CD4-positive, alpha-beta T cell treated with Interferon alpha-2 for 1 hour (primary cell): ENCODE measurements around the gene MGAT2.
"Not testable (repeated sequence)": the region's sequence is repeated elsewhere in the genome, so short reads cannot be mapped to it uniquely, and the experiment has no call there.

Source experiments
- DNase-seq, 2 donors: peaks; one replicate each; pipeline ENCODE4 v3.0.0-alpha.2; 2020 to 2022

MGAT2 gene

DNA sequence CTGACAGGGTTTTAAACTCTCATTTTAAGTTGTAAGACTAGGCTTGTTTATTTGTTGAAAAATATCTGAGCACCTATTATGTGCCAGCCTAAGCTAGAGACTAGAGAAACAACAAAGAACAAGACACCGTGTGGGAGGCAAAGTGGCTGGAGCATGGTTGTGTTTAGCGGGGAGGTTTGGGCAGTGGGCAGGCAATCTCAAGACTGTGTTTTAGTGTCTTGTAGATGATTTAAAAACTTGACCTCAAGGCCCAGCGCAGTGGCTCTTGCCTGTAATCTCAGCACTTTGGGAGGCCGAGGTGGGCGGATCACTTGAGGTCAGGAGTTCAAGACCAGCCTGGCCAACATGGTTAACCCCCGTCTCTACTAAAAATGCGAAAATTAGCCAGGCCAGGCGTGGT is 7.9 kb upstream of the MGAT2 start:
- no peak for DNase-seq

DNA sequence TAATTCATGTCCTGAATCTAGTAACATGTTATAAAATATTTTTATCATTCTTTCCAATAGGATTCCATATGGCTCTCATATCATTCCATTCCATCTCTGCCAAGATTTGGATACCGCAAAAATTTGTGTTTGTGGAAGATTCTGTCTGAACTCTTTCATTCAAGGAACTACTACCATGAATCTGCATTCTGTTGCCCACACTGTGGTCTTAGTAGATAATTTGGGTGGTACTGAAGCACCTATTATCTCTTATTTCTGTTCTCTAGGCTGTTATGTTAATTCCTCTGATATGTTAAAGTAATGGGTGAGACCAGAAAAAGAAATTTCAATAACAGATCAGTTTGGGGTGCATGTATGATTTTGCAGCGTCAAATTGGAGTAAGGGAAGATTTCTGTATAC is 6.4 kb upstream of the MGAT2 start:
- no peak for DNase-seq

DNA sequence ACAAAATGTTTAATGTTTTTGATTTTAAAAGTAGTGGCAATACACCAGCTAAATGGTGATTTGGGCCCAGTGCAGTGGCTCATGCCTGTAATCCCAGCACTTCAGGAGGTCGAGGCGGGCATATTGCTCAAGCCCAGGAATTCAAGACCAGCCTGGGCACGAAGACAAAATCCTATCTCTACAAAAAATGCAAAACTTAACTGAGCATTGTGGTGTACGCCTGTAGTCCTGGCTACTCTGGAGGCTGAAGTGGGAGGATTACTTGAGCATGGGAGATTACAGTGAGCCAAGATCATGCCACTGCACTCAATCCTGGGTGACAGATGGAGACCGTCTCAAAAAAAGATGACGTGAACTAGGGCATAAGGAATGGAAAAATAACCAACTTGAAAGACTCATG is 4.8 kb upstream of the MGAT2 start:
- DNase-seq: no peak

DNA sequence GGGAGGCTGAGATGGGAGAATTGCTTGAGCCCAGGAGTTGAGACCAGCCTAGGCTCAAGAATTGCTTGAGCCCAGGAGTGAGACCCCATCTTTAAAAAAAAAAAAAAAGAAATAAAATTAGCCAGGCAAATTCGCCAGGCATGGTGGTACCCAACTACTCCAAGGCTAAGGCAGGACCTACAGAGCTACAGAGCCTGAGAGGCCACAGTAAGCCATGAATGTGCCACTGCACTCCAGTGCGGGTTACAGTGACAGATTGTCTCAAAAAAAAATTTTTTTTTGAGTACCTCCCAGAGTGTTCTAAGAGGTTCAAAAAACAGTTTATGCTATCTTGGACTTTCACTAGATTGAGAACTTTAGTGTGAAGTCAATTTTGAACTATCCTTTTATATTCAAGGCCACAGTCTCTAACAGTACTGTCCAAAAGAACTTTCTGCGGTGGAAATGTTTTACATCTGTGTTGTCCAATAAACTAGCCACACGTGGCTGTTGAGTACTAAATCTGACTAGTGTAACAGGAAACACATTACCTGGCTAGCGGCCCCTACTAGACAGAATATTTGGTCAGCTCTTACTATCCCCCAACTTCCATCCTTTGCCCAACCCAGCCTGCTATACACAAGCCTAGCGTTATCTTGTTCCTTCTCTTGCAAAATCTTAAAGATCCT is 2.6 kb upstream of the MGAT2 start:
- no peak for DNase-seq

DNA sequence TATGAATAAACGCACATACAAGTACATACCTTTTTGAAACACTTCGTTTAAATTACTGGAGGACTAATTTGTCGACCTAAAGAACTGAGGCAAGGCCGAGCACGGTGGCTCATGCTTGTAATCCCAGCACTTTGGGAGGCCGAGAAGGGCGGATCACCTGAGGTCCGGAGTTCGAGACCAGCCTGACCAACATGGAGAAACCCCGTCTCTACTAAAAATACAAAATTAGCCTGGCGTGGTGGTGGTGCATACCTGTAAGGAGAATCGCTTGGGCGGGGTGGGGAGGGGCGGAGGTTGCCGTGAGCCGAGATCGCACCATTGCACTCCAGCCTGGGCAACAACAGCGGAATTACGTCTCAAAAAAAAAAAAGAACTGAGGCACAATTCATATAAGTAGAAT is 1.3 kb upstream of the MGAT2 start:
- not testable (repeated sequence) for DNase-seq

DNA sequence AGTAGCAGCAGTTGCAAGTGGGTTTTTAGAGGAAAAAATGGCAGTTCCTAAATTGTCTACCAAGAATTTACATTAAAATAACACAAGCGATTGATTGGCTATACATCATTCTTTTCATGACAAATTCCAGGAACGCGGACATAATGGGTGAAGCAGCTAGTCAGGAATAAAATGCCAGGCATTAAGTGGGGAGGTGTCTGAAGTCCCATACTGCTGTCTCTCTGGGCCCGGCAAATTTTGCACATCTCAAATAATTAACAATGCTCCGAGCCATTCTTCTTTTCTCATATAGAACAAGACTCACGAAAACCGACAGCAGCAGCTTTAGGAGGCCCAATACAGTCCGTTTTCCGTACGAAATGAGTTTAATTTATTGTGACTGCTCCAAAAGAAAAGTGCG is 869 bp upstream of the MGAT2 start:
- DNase-seq: no peak

DNA sequence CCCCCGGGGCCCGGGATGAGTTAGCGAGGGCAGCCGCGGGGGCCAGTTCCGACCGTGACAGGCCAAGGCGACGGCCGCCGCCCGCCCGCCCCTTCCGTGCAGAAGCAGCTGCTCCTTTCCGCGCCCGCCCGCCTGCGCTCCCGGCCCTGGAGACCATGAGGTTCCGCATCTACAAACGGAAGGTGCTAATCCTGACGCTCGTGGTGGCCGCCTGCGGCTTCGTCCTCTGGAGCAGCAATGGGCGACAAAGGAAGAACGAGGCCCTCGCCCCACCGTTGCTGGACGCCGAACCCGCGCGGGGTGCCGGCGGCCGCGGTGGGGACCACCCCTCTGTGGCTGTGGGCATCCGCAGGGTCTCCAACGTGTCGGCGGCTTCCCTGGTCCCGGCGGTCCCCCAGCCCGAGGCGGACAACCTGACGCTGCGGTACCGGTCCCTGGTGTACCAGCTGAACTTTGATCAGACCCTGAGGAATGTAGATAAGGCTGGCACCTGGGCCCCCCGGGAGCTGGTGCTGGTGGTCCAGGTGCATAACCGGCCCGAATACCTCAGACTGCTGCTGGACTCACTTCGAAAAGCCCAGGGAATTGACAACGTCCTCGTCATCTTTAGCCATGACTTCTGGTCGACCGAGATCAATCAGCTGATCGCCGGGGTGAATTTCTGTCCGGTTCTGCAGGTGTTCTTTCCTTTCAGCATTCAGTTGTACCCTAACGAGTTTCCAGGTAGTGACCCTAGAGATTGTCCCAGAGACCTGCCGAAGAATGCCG is 699 bp downstream of the MGAT2 start:
- DNase-seq: peak; percentile 68 to 70

DNA sequence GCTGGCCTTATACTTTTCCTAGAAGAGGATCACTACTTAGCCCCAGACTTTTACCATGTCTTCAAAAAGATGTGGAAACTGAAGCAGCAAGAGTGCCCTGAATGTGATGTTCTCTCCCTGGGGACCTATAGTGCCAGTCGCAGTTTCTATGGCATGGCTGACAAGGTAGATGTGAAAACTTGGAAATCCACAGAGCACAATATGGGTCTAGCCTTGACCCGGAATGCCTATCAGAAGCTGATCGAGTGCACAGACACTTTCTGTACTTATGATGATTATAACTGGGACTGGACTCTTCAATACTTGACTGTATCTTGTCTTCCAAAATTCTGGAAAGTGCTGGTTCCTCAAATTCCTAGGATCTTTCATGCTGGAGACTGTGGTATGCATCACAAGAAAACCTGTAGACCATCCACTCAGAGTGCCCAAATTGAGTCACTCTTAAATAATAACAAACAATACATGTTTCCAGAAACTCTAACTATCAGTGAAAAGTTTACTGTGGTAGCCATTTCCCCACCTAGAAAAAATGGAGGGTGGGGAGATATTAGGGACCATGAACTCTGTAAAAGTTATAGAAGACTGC is 1.5 kb downstream of the MGAT2 start:
- no peak for DNase-seq

DNA sequence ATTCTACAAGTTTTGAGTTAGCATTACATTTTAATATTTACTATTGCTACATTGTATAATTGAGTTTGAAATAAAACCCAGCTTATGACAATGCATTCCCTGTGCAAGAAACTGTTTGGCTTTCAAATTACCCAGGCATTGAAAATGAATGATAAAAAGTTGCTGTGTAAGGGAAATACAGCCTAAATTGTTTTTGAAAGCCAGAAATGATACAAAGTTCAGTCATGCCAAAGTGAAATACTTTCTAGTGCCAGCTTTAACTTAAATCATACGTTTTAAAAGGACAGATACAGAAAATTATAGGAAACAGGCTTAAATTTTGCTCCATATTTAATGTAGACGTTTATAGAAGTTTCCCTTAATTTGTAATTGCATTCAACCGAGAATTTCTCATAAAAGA is 2.8 kb downstream of the MGAT2 start:
- DNase-seq: no peak

DNA sequence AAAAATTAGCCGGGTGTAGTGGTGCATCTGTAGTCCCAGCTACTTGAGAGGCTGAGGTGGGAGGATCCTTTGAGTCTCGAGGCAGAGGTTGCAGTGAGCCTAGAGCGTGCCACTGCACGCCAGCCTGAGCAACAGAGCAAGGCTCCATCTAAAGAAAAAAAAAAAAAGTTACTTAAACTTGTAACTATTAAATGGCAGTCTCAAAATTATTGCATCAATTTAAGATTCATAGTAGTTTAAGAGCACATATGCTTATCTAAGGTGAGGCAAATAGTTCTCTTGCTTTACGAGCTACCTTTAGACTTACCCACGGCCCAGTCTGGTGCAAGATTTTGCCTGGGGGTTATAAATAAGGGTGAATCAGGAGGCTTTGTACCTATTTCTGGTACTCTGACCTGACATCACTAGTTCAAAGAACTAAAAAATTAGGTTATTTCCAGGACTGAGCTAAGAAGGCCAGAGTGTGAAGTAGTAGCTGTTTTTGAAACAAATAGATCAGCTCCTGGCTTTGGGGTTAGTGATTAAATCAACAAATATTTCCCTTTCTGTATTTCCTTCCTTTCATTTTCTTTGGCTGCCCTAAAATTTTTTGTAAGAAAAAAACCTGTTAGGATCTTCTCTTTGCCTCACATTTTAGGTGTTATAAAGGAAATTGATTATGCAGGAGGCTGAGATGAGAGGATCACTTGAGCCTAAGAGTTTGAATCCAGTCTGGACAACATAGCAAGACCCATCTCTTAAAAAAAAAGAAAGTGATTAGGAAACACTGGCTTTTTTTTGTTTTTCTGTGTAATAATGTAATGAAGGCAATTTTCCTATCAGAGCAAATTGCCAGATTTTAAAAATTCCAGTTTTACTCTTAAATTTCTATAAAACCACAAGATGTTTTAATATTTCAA is 3.6 kb downstream of the MGAT2 start:
- peak in 1 of 2 donors; percentile 72 for DNase-seq

DNA sequence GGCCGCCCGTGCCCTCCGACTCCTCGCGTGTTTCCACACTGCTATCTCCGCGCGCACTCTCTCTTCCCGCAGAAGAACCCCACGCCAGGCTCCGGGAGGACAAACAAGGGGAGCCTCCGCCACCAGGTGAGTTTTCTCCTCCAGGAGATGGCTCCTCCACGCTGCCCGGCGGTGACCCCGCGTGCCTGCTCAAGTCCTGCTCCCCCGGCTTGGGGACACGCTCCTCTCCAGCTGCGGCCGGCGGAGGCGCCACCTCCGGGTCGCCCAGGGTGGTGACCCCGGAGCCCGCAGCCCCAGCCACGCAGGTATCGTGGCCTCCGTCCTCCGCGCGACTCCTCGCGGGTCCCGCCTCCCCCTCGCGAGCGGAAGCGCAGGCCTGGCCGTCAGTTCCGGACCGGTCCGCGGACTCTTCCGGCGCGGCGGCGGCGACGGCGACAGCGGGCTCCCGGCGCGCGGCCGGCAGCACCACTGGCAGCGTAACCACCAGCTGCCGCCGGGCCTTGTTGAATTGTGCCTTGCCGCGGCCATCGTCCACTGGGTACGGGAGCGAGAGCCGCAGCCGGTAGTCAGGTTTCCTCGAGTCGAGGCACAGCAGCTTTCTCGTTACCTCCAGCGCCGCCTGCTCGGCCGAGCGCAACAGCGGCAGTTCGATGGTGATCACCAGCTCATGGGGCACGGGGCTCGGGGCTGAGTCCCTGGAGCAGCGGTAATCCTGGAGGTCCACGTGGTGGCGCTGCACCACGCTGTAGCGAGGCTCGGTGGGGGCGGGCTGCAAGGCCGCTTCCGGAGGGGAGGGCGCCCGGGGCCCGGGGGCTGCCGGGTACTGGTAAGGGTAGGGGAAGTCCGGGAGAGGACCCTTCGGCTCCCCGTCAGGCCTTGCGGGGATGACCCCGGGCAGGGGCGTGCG is 13.3 kb downstream of the MGAT2 start:
- DNase-seq: peak; percentile 94 to 95

DNA sequence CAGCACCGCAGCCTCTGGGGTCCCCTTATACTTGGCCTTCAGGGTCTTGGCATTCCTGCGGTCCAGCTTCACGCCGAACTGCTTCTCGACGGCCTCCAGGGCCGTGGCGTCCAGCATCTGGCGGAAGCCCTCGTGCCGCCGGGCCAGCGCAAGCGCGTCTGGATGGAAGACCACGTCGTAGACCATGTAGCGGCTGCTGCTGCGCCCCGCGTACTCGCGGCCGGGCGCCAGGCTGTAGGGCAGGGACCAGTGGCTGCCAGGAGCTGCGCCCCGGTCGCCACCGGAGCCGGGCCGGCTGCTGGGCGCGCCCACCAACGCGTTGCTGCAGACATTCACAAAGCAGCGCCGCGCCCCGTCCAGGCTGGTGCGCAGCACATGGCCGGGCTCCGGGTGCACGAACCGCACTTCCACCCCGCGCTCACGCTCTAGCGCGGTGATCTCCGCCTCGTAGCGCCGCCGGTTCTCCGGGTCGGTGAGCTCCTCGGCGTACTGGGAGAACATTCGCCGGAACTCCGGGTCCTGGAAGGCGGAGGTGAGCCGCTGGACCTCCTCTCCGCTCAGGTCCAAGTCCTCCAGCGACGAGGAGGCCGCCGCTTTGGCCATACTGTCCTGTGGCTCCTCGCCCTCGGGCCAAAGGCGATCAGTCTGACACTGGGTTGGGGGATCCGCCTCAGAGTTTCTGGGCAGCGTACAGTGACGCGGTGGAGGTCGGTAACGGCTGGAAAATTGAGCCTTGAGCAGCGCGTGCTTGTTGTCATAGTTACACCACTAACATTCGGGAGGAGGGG is 14.1 kb downstream of the MGAT2 start, which contains the start of gene DNAAF2:
DNAAF2 (minus strand) TSS at position 698 of the 788 bp plus-strand sequence; CDS start at position 603, 95 bp downstream.
- DNase-seq: peak; percentile 65 to 78

DNA sequence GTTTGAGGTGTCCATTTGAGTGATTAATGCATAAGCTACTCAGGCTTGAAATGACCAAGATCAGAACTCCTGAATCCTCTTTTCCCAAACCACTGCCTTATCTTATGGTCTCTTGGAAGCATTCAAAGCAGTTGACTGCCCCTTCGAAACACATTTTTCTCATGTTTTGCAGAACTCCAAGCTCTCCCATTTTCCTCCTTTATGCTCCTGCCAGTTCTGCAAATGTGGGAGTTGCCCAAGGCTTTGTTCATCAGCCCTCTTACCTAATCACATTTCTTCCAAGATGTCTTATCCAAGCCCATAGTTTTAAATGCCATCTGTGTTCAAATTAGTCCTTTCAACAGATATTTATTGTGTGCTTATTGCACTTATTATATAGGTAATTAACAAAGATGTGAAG is 16.3 kb downstream of the MGAT2 start:
- DNase-seq: no peak

DNA sequence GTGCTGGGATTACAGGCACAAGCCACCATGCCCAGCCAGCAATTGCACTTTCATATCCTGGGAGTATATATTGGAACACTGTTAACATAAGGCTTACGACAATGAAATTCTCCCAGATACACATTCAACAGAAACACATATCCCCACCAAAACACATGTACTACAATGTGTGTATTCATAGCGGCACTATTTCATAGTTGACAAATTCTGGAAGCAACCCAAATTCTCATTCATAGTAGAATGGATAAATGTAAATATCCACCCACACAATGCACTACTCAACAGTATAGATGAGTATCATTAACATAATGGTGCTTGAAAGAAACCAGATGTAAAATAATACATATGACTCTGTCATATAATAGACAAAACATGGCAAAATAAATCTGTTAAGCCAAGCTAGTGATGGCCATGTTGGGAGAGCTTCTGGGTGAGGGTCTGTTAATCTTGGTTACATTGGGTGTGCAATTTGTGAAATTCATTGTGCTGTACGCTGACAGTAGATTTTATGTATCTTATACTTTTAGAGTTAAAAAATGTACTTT is 17.0 kb downstream of the MGAT2 start:
- no peak for DNase-seq

DNA sequence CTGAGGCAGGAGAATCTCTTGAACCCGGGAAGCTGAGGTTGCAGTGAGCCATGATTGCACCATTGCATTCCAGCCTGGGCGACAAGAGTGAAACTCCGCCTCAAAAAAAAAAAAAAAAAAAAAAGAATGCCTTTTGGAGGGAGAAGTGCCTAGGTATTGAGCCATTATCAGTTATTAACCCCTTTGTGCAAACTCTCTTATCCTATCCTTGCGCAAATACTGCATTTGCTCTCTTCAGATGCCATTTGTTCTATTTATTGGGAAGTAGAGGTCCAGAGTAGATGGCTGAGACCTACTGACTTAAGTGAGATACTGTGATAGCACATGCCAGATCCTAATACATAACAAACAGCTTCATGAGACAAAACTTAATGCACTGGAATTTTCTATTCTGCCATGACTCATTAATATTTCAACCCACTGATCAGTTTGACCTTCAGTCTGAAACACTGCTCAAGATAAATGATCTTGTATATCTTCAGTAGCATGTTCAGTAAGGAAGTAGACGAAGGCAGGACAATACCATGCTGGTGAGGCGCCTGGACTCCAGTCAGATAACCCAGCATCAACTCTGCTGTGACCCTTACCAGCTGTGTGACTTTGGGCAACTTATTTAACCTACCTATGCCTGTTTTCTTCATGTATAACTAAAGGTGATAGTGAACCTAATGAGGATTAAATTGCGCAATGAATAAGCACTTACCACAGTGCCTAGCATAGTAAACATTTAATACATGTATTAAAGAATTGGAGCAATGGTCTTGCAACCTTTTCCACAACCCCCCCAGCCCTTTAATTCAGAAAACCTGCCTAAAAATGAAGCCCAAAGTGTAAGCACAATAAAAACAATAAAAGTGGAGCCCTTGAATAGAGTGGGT is 20.2 kb downstream of the MGAT2 start:
- no peak for DNase-seq

DNA sequence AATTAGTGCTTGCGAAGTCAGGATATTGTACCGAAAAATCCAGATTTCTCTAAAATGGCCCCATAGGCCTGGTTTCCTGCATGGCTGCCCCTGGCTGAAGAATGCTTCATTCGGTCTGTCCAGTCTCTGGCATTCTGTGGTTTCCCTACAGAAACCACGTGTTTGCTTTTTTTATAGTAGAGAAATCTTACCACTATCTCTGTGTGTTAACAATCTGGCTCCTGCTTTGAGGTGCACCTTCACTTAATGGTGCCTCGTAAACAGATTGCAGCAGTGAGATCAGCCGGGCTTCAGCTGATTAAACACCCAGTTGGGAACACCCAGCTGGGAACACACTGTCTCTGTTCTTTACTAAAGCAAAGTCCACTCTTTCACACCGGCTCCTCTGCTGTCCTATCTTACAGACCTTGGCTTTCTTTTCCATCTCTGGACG is 21.1 kb downstream of the MGAT2 start:
- DNase-seq: no peak

DNA sequence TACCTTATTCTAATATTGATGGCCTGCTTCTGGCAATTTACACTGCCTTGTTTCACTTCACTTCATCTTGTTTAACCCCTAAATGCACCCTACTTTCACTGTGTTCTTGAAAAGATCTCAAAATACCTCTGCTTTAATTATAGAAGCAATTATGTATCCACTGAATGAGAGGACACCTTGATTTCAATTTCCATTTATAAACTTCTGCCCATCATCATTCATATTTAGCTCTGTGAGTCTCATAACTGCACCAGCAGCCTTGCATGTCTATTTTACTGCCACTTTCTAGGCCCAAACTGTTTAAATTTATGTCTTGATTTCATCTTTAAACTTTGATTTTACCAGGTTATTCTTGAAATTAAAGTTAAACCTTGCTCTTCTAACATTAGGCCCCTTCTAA is 21.6 kb downstream of the MGAT2 start:
- DNase-seq: no peak

DNA sequence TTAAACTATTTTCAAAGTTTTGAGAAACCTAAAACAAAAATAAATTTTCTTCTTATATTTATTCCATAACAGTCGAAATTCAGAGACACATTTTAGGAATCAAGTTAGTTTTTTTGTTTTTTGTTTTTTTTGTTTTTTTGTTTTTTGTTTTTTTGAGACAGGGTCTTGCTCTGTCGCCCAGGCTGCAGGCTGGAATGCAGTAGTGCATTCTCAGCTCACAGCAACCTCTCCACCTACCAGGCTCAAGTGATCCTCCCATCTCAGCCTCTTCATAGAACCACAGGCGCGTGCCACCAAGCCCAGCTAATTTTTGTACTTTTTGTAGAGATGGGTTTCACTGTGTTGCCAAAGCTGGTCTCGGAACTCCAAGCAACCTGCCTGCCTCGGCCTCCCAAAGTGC is 32.9 kb downstream of the MGAT2 start:
- no peak for DNase-seq

DNA sequence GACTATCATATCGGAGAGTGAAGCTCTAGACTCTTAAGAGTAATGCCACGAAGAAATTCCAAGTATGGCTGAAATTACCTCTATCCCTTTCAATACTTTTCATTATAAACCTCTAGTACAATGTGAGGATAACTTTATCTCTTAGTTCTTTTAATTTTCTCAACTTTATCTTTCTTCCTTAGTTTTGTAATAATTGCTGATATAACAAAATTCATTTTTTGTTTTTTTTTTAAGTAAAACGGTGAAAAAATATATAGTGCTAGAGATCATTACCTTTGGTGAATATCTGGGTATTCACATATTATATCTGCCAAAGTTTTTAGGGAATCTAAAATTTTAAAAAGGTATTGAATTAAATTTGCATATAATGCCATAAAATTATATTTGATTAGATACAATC is 33.9 kb downstream of the MGAT2 start:
- DNase-seq: no peak

DNA sequence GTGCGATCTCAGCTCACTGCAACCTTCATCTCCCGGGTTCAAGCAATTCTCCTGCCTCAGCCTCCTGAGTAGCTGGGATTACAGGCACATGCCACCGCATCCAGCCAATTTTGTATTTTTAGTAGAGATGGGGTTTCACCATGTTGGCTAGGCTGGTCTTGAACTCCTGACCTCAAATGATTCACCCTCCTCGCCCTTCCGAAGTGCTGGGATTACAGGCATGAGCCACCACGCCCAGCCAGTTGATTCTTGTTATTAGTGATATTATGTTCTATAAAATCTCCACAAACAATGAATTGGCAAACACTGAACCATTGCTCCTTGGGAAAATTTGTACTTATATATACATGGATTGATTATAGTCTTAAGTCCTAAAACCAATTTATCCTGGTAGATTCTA is 36.9 kb downstream of the MGAT2 start:
- DNase-seq: not testable (repeated sequence)
